Endothelial cell of hepatic sinusoid (primary cell): ENCODE measurements around the gene AMHR2.
"Not testable (repeated sequence)": the region's sequence is repeated elsewhere in the genome, so short reads cannot be mapped to it uniquely, and the experiment has no call there.

ENCODE experiments used
- in situ Hi-C: cut with HindIII; loops from 2 replicates; pipeline ENCODE4 v1.10.0; 2017; ENCODE audit warnings: low sequenced_read_pairs

The AMHR2 gene

GRCh38 chr12:53414756-53415417, 8.8 kb upstream of the AMHR2 start:
- in situ Hi-C loops = no loop called here

- in situ Hi-C loops = not testable (repeated sequence)
Observed at GRCh38 chr12:53415752-53416389, 7.8 kb upstream of the AMHR2 start.

GRCh38 chr12:53417291-53417816, 6.3 kb upstream of the AMHR2 start:
- in situ Hi-C loops = not testable (repeated sequence)

DNA sequence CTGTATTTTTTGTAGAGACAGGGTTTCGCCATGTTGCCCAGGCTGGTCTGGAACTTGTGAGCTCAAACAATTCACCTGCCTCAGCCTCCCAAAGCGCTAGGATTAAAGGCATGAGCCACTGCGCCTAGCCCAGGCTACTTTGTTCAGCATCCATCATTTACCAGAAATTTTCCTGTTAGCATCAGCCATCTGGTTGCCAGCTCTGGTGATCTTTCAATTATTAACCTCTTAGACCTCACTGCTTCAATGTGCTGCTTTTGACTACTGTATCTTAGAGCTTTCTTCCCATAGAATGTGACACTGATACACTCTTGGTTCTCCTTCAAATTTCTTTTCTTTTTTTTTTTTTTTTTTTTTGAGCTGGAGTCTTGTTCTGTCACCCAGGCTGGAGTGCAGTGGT, 5.4 kb upstream of the AMHR2 start:
- in situ Hi-C loops = no loop called here

GRCh38 chr12:53419756-53420155, 3.9 kb upstream of the AMHR2 start:
- in situ Hi-C loops = loop anchor here (5.0 kb wide), 1 partner anchor 77 kb away; no protein-coding TSS in a partner anchor

DNA sequence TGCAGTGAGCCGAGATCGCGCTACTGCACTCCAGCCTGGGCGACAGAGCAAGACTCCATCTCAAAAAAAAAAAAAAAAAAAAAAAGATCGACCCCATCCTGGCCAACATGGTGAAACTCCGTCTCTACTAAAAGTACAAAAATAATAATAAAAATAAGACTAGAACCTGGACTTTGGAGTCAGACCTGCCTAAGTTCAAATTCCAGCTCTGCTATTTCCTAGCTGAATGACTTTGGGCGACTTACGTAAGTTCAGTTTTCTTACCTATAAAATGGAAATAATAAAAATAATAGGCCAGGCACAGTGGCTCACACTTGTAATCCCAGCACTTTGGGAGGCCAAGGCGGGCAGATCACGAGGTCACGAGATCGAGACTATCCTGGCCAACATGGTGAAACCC, 1.4 kb upstream of the AMHR2 start:
- in situ Hi-C loops = loop anchor here (5.0 kb wide), 1 partner anchor 80 kb away; no protein-coding TSS in a partner anchor

DNA sequence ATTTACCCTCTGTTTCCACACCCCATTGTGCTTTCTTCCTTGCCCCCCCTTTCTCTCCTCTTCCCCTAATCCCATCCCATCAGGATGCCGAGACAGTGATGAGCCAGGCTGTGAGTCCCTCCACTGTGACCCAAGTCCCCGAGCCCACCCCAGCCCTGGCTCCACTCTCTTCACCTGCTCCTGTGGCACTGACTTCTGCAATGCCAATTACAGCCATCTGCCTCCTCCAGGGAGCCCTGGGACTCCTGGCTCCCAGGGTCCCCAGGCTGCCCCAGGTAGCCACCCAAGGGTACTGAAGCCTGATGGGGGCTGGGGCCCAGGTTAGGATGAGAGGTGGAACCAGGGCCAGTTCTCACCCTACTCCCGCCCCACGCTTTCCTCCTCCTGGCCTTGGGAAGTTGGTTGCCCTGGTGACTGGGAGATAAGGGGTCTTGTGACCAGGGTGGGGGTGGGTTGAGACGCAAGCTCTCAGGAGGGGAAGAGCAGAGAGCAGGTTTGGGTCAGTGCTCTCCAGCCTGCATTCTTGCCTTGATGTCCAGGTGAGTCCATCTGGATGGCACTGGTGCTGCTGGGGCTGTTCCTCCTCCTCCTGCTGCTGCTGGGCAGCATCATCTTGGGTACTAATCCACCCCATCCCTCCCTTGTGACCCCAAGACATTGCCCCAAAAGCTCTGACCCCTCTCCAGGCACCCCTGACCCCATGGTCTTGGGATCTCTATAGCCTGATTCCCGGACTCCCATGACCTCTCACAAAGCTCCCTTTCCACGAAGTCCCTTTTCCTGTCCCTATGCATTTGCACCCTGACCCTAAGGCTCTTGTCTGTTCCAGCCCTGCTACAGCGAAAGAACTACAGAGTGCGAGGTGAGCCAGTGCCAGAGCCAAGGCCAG, 1.2 kb downstream of the AMHR2 start:
- in situ Hi-C loops = loop anchor here (5.0 kb wide), 1 partner anchor 83 kb away; no protein-coding TSS in a partner anchor

- in situ Hi-C loops = no loop called here
Observed at GRCh38 chr12:53425515-53426150, 2.0 kb downstream of the AMHR2 start.

DNA sequence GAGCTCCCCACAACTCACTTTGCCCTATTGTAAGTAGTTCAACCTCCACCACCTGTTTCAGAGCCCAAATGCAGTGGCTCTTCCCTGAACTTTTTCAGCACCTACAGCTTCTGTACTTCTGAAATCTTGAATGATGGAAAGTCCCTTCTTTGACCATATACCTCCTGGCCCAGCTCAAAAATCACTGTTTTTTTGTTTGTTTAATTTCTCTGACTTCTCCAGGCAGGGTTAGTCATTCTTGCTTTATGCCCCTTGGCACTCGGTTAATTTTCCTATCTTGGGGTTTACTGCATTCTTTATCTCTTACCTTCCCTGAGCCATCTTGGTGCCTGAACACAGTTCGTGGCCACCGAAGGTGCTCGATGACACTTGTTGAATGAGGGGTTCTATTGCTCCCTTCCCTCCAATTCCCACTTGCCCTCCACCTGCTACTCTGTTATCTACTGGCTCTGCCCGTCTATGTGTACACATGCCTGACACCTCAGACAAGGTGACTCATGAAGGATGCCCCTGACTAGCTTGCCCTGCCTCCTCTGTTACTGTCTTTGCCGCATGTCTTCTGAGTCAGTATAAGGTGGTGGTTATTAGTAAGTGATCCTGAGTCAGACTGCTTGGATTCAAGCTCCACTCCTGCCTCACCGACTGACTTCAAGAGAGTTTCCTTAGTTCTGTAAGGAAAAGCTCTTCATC, 4.4 kb downstream of the AMHR2 start:
- in situ Hi-C loops = no loop called here

DNA sequence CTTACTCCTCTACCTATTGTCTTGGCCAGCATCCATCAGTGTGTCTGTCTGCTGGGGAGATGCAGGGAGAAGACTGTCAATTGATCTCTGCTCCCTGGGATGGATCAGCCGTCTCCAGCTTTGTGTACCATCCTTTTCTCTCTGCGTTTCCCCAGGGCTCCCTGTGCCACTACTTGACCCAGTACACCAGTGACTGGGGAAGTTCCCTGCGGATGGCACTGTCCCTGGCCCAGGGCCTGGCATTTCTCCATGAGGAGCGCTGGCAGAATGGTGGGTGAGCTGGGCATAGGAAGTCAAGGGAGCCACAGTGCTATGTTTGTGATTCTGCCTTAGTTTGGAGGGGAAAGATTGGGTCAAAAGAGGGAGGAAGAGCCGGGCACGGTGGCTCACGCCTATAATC, 5.1 kb downstream of the AMHR2 start:
- in situ Hi-C loops = no loop called here

GRCh38 chr12:53430116-53430515, 6.5 kb downstream of the AMHR2 start:
- in situ Hi-C loops = no loop called here

DNA sequence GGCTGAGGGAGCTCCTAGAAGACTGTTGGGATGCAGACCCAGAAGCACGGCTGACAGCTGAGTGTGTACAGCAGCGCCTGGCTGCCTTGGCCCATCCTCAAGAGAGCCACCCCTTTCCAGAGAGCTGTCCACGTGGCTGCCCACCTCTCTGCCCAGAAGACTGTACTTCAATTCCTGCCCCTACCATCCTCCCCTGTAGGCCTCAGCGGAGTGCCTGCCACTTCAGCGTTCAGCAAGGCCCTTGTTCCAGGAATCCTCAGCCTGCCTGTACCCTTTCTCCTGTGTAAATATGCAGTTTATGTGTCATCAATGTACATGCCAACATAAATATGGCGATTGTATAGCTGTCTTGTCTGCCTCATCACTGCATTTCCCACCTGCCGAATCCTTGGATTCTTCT, 7.5 kb downstream of the AMHR2 start:
- in situ Hi-C loops = no loop called here

GRCh38 chr12:53435326-53435725, 11.7 kb downstream of the AMHR2 start:
- in situ Hi-C loops = not testable (repeated sequence)

DNA sequence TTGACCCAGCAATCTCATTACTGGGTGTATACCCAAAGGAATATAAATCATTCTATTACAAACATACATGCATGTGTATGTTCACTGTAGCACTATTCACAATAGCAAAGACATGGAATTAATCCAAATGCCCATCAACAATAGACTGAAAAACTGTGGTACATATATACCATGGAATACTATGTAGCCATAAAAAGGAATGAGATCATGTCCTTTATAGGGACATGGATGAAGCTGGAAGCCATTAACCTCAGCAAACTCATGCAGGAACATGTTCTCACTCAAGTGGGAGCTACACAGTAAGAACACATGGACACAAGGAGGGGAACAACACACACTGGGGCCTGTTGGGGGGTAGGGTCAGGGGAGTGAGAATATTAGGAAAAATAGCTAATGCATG, 15.9 kb downstream of the AMHR2 start:
- in situ Hi-C loops = not testable (repeated sequence)

DNA sequence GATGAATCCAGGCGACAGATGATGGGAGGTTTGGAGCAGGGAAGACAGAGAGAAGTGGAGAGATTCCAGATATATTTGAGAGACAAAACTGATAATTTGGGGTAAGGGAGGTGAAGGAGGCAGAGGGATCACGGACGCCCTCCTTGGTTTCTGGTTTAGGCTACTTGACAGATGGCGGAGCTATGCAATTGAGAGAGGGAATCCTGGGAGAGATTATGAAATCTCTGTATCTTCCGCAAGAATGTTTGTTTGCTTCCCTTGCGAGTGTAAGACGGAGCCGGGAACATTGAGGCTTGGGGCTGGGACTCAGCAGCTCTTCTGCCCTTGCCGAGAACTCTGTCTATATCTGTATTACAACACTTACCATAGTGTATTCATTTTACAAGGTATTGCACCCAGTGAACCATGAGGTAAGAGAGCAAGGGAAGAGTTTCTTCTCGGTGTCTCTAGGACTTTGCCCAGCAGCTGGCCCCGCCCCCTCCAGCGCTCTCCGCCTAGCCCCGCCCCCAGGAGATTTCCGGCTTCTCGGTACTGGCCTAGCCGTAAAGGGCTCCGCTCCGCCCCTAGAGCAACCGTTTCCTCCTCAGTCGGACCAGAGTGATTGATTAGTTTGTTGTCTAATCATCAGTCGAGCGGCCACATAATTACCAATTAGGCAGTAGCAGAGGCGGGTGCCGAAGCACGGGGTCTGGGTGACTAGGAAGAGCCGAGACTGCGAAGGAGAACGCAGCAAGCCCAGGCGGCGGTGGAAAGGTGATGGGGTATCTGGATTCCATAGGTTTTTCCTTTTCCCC, 17.6 kb downstream of the AMHR2 start, which contains the start of gene PRR13:
PRR13 (plus strand) TSS at position 695 of the 794 bp plus-strand sequence. CDS start 981 bp downstream, outside the sequence.
- in situ Hi-C loops = no loop called here

DNA sequence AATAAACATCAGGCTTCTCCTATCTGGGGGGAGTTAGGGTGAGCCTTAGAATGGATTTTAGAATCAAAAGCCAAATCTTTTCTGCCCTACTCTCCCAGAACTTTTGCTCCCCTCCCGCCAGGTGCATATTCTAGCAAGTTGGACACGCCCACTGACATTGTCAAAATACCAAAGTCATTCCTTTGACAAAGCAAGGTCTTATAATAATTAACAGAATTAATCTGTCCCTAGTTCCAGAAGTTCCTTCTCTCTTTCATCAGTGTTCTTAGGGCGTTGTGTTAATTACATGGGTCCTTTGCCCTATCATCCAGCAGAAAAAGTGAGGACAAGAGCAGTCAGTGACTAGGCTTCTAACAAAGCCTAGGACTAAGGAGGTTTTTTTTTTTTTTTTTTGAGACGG, 20.3 kb downstream of the AMHR2 start:
- in situ Hi-C loops = no loop called here

DNA sequence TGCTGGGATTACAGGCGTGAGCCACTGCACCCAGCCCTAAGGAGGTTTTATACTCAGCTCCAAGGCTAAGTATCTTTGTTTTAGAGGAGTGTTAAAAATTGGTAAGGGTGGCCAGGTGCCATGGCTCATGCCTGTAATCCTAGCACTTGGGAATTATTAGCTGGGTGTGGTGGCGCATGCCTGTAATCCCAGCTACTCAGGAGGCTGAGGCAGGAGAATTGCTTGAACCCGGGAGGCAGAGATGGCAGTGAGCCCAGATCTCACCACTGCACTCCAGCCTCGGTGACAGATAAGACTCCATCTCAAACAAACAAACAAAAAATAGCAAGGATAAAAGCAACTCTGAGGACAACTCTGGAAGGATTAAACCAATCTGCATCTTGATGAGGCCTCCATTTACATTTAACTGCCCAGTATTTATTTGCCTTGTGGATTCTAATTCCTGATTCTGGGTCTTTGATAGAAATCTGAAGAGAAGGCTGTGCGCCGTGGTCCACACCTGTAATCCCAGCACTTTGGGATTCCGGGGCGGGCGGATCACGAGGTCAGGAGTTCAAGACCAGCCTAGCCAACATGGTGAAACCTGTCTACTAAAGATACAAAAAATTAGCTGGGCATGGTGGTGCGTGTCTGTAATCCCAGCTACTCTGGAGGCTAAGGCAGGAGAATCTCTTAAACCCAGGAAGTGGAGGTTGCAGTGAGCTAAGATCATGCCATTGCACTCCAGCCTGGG, 21.1 kb downstream of the AMHR2 start:
- in situ Hi-C loops = not testable (repeated sequence)

DNA sequence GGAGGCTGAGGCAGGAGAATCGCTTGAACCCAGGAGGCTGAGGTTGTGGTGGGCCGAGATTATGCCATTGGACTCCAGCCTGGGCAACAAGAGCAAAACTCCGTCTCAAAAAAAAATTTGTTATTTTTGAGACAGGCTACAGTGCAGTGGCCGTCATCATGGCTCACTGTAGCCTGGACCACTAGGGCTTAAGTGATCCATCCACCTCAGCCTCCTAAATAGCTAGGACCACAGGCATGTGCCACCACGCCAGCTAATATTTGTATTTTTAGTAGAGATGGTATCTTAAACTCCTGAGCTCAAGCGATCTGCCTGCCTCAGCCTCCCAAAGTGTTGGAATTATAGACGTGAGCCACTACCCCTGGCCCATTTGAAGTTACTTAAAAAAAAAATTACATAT, 27.3 kb downstream of the AMHR2 start:
- in situ Hi-C loops = no loop called here
